Mucosa of descending colon (tissue), 3 donors: Measurements from ENCODE around the gene ZSCAN5A. TPM values are rescaled to one million over a fixed set of nuclear protein-coding genes. Genes with fewer than 3 reads are reported as not detected.
"Not testable (repeated sequence)": the region's sequence is repeated elsewhere in the genome, so short reads cannot be mapped to it uniquely, and the experiment has no call there.

Experiments
- ATAC-seq: fragments of 200-7000 bp; cut with Tn5 transposase; one replicate; pipeline ENCODE4 v1.9.1; 2020; ENCODE audit warnings: mild to moderate bottlenecking, moderate library complexity
- DNase-seq, 3 donors: peaks; one replicate each; pipeline ENCODE4 v3.0.0-alpha.2; 2020
- H3K36me3 ChIP-seq: fragments of 200-600 bp; one replicate; pipeline ENCODE4 v1.8.0; 2021; ENCODE audit warnings: low read depth, mild to moderate bottlenecking
- H3K4me1 ChIP-seq: fragments of 200-600 bp; one replicate; pipeline ENCODE4 v1.8.0; 2021; ENCODE audit warnings: low read depth, mild to moderate bottlenecking
- H3K4me3 ChIP-seq: fragments of 200-600 bp; one replicate; pipeline ENCODE4 v1.8.0; 2021; ENCODE audit warnings: mild to moderate bottlenecking
- H3K9me3 ChIP-seq: fragments of 200-600 bp; one replicate; pipeline ENCODE4 v1.8.0; 2021; ENCODE audit warnings: mild to moderate bottlenecking
- CTCF ChIP-seq: fragments of 200-600 bp; IDR thresholded peaks from one replicate; pipeline ENCODE4 v1.8.0; 2022; ENCODE audit warnings: antibody characterized with exemption, mild to moderate bottlenecking
- intact Hi-C, 2 donors: fragments of 100-400 bp; cut with DNase I in 1 of 2; cut with micrococcal nuclease in 1 of 2; formaldehyde crosslinking; loops; one replicate each; pipeline versions ENCODE4 v1.11.0 to v1.11.1; 2022; cut with DNase I, micrococcal nuclease
- total RNA-seq, 3 donors: library from RNA; stranded (reverse); fragmentation: NEBNext Ultra II Directional in 2 of 3; extraction: Animal tissue kit (Norgen Biotek cat#: 25700) in 2 of 3; gene quantifications; one replicate each; pipeline versions ENCODE4 v1.2.1 to v1.2.4, GENCODE V29; 2021 to 2023
- donor health status: DM: no; HTN: no; CAD: no; lungs with moderate emphysema.
- donor health status: DM: no; HTN: no; CAD: no.
- donor health status: DM: no; HTN: yes; CAD: no.

ZSCAN5A gene
- total RNA-seq, 3 donors from 2014 or later: 10.5 to 24.0 (median 14.3) TPM

- TF ChIP-seq CTCF: no peak
- intact Hi-C loops: no loop called here
- H3K36me3 ChIP-seq: no peaks in the 10 kb centered on the region
- no peak overlapping the region for H3K4me3 ChIP-seq
- no peaks in the 10 kb centered on the region for H3K9me3 ChIP-seq
- H3K4me1 ChIP-seq: no peaks in the 10 kb centered on the region
- no peak for ATAC-seq
- no peak for DNase-seq
Measured at GRCh38 chr19:56191711-56192110, 122.9 kb downstream of the ZSCAN5A start.

- Histone ChIP-seq H3K4me3 (no peak overlapping the region), H3K9me3 (no peaks in the 10 kb centered on the region), H3K36me3 (no peaks in the 10 kb centered on the region), H3K4me1 (no peaks in the 10 kb centered on the region)
- no peak for TF ChIP-seq CTCF
- DNase-seq: no peak
- intact Hi-C loops: no loop called here
- ATAC-seq: no peak
Measured at GRCh38 chr19:56191115-56191514, 123.5 kb downstream of the ZSCAN5A start.

GRCh38 chr19:56189785-56190184, 124.9 kb downstream of the ZSCAN5A start:
- no peak for ATAC-seq
- no peaks in the 10 kb centered on the region for H3K9me3 ChIP-seq
- TF ChIP-seq CTCF: no peak
- no peaks in the 10 kb centered on the region for H3K4me1 ChIP-seq
- intact Hi-C loops: no loop called here
- no peaks in the 10 kb centered on the region for H3K36me3 ChIP-seq
- no peak overlapping the region for H3K4me3 ChIP-seq
- no peak for DNase-seq

GRCh38 chr19:56177564-56178243, 136.9 kb downstream of the ZSCAN5A start:
- intact Hi-C loops: loop anchor here in 1 of 2 donors (10.0 kb wide), 1 partner anchor 103 kb away; no protein-coding TSS in a partner anchor
- Histone ChIP-seq H3K4me1 (no peaks in the 10 kb centered on the region), H3K4me3 (no peak overlapping the region), H3K36me3 (no peaks in the 10 kb centered on the region), H3K9me3 (no peaks in the 10 kb centered on the region)
- DNase-seq (no peak), ATAC-seq (no peak)
- no peak for TF ChIP-seq CTCF

GRCh38 chr19:56176881-56177280, 137.8 kb downstream of the ZSCAN5A start:
- no peak for DNase-seq
- Histone ChIP-seq H3K36me3 (no peaks in the 10 kb centered on the region), H3K9me3 (no peaks in the 10 kb centered on the region), H3K4me1 (no peaks in the 10 kb centered on the region), H3K4me3 (no peak overlapping the region)
- intact Hi-C loops: loop anchor here in 1 of 2 donors (10.0 kb wide), 1 partner anchor 102 kb away; no protein-coding TSS in a partner anchor
- no peak for ATAC-seq
- no peak for TF ChIP-seq CTCF

GRCh38 chr19:56176310-56176709, 138.3 kb downstream of the ZSCAN5A start:
- H3K36me3 ChIP-seq, H3K4me1 ChIP-seq, ATAC-seq, DNase-seq, H3K9me3 ChIP-seq, H3K4me3 ChIP-seq: not testable (repeated sequence)
- intact Hi-C loops: loop anchor here in 1 of 2 donors (10.0 kb wide), 1 partner anchor 102 kb away; no protein-coding TSS in a partner anchor

GRCh38 chr19:56175861-56176307, 138.8 kb downstream of the ZSCAN5A start, which contains the start of gene GALP:
Gene GALP, plus strand, starts transcription at chr19:56176008. Its CDS starts 1,101 bp downstream, at chr19:56177109.
- intact Hi-C loops: loop anchor here in 1 of 2 donors (10.0 kb wide), 1 partner anchor 101 kb away; no protein-coding TSS in a partner anchor
- ATAC-seq, DNase-seq: not testable (repeated sequence)

More at GRCh38 chr19:56175861-56176307, 138.8 kb downstream of the ZSCAN5A start, which contains the start of gene GALP:
- H3K36me3 ChIP-seq, H3K4me1 ChIP-seq, H3K4me3 ChIP-seq, H3K9me3 ChIP-seq: not testable (repeated sequence)
